Fibroblast of skin of left quadriceps (primary cell): ENCODE data around the gene GRAMD1A.
A peak's percentile ranks its signal among the peaks of the same experiment; 100 is the strongest.
"Not testable (repeated sequence)": the region's sequence is repeated elsewhere in the genome, so short reads cannot be mapped to it uniquely, and the experiment has no call there.

Experiments used
- DNase-seq, 2 experiments: peaks; one replicate each; pipeline ENCODE4 v3.0.0-alpha.2; 2013; ENCODE audit warnings: low read depth in 2 of 2

Gene GRAMD1A

GRCh38 chr19:34999498-35000337, at the start of gene GRAMD1A:
TSS of gene GRAMD1A (plus strand) at chr19:35000323. CDS start at chr19:35000479, 156 bp downstream.
- peak; percentile 78 to 79 for DNase-seq

- no peak for DNase-seq
These were observed 47.0 kb upstream of the GRAMD1A start for GRCh38 chr19:34953092-34953491.

GRCh38 chr19:34957830-34958751, 42.0 kb upstream of the GRAMD1A start:
- no peak for DNase-seq

- DNase-seq = no peak
These were observed 41.1 kb upstream of the GRAMD1A start for GRCh38 chr19:34959021-34959420.

DNA sequence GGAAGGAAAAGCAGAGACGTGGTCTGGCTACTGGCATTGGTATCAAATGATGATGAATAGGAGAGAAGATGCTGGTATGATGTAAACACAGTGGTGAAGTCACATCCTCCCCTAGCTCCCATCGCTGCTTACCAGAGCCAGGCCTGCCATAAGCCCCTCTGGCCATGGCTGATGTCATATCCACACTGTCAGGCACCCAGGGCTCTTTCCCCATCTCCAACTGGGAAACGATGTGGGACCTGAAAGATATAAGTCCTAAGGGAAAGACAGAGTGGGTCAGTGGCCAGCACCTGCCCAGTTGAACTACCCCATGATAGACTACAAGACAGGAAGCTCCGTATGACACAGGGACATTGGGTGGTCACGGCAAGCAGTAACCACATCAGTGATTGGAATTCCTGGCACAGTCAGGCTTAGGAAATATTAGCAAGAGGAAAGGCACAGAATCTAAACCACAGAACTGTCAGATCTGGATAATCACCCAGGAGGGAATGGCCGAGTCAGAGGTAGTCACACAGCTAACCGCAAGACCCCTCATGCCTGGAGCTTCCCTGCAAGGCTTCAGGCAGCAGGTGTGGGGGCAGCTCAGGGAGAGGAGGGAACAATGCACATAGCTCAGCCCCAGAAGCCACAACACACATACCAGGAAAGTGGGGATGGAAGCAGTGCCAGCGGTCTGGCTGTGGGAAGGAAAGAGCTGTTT, 39.9 kb upstream of the GRAMD1A start:
- peak in 1 of 2 experiments; percentile 21 for DNase-seq

GRCh38 chr19:34960940-34961679, 39.0 kb upstream of the GRAMD1A start:
- no peak for DNase-seq

GRCh38 chr19:34961775-34962686, 38.1 kb upstream of the GRAMD1A start:
- no peak for DNase-seq

GRCh38 chr19:34962687-34963572, 37.2 kb upstream of the GRAMD1A start:
- DNase-seq = no peak

DNA sequence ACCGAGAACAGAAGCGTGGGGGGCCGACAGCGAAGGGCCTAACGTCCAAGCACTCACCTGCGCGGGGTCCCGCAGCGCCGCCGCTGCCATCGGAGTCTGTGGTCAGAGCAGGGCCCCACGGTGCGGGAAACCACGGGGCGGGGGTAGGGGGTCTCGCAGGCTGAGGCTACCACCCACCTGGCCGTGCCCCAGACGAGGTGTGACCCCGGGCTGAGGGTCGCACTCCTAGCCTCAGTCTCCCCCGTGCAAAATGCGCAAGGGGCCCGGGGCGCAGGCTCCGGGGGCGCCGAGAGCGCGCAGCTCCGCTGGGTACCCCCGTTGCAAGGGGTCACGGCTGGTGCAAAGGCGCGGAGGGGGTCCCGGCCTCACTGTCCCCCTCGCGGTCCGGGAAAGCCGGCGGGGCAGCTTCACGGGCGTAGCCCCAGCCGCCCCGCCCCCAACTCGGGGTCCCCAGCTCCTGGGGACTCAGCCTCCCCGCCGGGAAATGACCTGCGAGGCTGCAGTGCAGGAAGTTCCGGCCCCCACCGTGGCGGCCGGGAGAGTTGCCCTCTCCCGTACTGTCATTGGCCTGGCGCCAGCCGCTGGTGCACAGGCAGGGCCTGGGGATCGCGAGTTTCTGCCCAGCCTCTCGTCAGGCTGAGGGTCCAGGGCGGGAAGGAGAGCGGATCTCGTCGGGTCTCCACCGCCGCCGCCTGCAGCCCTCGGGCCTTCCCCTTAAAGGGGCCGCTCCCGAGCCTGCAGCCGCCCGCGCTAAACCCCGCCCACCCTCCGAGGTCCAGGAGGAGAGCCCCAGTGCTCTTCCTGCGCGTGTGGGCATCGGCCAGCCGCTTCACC, 36.3 kb upstream of the GRAMD1A start, which contains the start of gene ZNF792:
ZNF792 (minus strand) TSS at position 657 of the 834 bp plus-strand sequence; CDS start at position 90, 567 bp downstream.
- DNase-seq = peak in 1 of 2 experiments; percentile 12

DNA sequence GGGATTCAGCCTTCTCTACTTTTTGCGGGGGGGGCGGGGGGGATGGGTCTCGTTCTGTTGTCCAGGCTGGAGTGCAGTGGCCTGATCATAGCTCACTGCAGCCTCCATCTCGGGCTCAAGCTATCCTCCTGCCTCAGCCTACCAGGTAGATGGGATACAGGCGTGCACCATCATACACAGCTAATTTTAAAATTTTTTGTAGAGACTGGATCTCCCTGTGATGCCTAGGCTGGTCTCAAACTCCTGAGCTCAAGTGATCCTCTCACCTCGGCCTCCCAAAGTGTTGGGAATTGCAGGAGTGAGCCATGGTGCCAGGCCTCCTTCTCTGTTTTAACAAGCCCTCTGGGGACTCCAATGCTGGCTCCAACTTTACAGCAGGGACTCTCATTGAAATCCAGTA, 35.5 kb upstream of the GRAMD1A start:
- no peak for DNase-seq

DNA sequence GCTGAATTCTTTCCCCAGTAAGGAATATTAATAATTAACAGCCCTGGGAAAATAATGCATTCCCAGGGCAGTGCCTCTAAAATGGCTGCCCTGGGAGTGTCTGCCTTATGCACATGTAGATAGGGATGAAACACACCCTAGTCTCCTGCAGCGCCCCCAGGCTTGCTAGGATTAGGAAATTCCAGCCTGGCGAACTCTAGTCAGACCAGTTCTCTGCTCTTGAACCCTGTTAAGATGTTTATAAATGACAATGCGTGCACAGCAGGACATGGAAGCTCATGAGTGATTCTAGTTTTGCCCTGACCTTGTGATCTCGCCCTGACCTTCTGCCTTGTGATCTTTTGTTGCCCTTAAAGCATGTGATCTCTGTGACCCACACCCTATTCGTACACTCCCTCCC, 34.6 kb upstream of the GRAMD1A start:
- not testable (repeated sequence) for DNase-seq

DNA sequence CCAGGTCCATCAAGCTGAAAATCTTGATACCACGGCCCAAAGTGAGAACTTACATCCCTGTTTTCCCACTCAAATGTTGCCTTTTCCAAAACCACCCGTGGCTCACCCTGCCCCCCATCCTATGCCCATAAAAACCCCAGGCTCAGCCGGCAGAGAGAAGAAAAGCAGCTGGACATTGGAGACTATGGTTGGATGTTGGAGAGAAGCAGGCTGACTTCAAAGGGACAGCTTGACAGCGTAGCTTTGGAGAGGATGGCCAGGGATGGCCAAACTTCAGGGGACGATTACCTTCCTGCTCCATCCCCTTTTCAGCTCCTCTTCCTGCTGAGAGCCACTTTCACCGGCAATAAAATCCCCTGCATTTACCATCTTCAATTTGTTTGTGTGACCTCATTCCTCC, 32.6 kb upstream of the GRAMD1A start:
- no peak for DNase-seq

DNA sequence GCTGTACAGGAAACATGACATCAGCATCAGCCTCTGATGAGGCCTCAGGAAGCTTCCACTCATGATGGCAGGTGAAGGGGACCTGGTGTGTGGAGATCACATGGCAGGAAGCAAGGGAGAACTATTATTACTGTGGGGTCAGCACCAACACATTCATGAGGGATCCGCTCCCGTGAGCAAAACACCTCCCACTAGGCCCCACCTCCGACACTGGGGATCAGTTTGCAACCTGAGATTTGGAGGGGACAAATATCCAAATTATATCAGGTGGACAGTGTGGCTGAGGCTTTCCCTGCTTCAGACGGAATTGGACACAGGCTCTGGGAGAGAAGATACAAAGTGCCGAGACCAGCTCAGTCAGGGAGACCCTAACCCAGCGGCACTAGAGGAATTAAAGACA, 30.4 kb upstream of the GRAMD1A start:
- DNase-seq = no peak

GRCh38 chr19:34970185-34970780, 29.8 kb upstream of the GRAMD1A start:
- not testable (repeated sequence) for DNase-seq

DNA sequence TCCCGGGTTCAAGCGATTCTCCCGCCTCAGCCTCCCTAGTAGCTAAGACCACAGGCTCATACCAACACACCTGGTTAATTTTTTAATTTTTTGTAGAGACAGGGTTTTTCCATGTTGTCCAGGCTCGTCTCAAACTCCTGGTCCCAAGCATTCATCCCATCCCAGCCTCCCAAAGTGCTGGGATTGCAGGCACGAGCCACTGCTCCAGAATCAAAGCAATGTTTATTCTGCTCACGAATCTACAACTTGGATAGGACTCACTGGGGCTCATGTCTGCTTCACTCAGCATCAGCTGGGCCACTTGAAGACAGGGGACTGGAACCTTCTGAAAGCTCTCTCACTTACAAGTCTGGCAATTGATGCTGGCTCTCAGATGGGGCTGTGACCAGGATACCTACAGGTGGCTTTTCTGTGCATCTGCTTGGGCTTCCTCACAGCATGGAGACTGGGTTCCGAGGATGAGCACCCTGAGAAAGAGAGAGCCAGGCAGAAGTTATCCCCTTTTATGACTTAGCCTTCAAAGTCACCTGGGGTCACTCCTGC, 27.9 kb upstream of the GRAMD1A start:
- no peak for DNase-seq

DNA sequence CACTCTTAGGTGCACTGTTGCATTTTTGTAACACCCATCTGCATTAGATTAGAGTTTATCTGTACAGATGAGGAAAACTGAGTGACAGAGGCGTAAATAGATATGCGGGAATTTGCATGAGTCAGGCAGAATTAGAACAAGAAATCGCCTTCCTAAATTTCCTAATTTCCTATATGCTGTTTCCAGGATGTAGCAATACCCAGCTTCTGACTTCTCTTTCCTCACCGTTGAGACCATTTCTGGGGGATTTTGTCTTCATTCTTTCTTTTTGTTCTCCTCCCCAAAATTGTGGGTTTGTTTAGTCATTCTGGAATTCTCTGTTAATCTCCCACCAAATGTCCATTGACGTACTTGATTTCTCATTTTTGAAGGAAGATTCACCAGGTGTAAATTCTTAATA, 25.5 kb upstream of the GRAMD1A start:
- DNase-seq = no peak

DNA sequence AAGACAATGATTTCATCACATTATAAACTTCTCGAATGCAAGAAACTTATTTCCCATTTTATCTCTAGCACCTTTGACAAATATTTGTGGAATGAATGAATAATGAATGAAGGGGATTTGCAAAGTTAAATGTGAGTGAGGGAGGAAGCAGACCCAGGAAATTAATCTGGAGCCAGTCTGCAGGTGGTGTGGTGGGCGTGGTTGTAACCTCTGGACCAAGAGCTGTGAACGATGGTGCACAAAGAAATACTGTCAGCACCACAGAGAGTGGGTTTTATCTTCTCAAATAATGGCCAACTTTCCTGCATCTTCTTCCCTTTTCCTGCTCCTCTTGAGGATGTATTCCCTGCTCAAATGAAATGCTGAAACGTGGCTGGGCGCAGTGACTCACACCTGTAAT, 25.1 kb upstream of the GRAMD1A start:
- DNase-seq = no peak
